ENCODE results near the gene TRAF2. TPM values are rescaled to one million over a fixed set of nuclear protein-coding genes. Genes with fewer than 3 reads are reported as not detected.
A peak's percentile ranks its signal among the peaks of the same experiment; 100 is the strongest.

TRAF2 gene
- total and polyA plus RNA-seq, 4 donors, result 4.8 to 22.1 (median 11.6) TPM

- H3K9me3 ChIP-seq (ENCODE audit: control insufficient read depth, low read length), result no peaks in the 10 kb centered on the region
- H3K36me3 ChIP-seq (ENCODE audit: control insufficient read depth in 1 of 2, insufficient read depth in 2 of 2, low read length in 1 of 2), result no peaks in the 10 kb centered on the region
- no peak overlapping the region for H3K27ac ChIP-seq (ENCODE audit: low read depth in 1 of 2, low read length in 2 of 2)
- ATAC-seq (ENCODE audit: low FRiP score) (no peak), DNase-seq (no peak)
- 43 to 46% methylated on average over 87 to 102 of the region's 102 CpGs for WGBS, 2 donors
- no peaks in the 10 kb centered on the region for H3K27me3 ChIP-seq (ENCODE audit: control insufficient read depth in 1 of 2, insufficient read depth in 2 of 2, low read length in 1 of 2)
- intact Hi-C loops (cut with DNase I), result loop anchor here in 1 of 2 donors (5.0 to 10.0 kb wide), 2 partner anchors 42 to 149 kb away; partner anchors contain the start of genes CLIC3, PAXX and TRAF2
- no peak overlapping the region for H3K4me3 ChIP-seq (ENCODE audit: low read length in 2 of 2)
- no peaks in the 10 kb centered on the region for H3K4me1 ChIP-seq (ENCODE audit: control insufficient read depth in 1 of 2, insufficient read depth in 2 of 2, low read length in 2 of 2)
Measured at GRCh38 chr9:136845465-136846260, 40.7 kb upstream of the TRAF2 start.

GRCh38 chr9:136846376-136847087, 39.8 kb upstream of the TRAF2 start:
- Histone ChIP-seq H3K27ac (ENCODE audit: low read depth in 1 of 2, low read length in 2 of 2) (no peak overlapping the region), H3K4me3 (ENCODE audit: low read length in 2 of 2) (no peak overlapping the region), H3K9me3 (ENCODE audit: control insufficient read depth, low read length) (no peaks in the 10 kb centered on the region), H3K36me3 (ENCODE audit: control insufficient read depth in 1 of 2, insufficient read depth in 2 of 2, low read length in 1 of 2) (no peaks in the 10 kb centered on the region), H3K27me3 (ENCODE audit: control insufficient read depth in 1 of 2, insufficient read depth in 2 of 2, low read length in 1 of 2) (no peaks in the 10 kb centered on the region), H3K4me1 (ENCODE audit: control insufficient read depth in 1 of 2, insufficient read depth in 2 of 2, low read length in 2 of 2) (no peaks in the 10 kb centered on the region)
- no peak for ATAC-seq (ENCODE audit: low FRiP score)
- WGBS, 2 donors, result 12 to 13% methylated on average over 79 to 98 of the region's 98 CpGs
- intact Hi-C loops (cut with DNase I), result loop anchor here in 1 of 2 donors (5.0 to 10.0 kb wide), 2 partner anchors 41 to 148 kb away; partner anchors contain the start of genes CLIC3, PAXX and TRAF2
- DNase-seq, result no peak

GRCh38 chr9:136847088-136847825, 39.1 kb upstream of the TRAF2 start:
- peak; percentile 3 for ATAC-seq (ENCODE audit: low FRiP score)
- H3K9me3 ChIP-seq (ENCODE audit: control insufficient read depth, low read length), result no peaks in the 10 kb centered on the region

GRCh38 chr9:136847826-136848392, 38.4 kb upstream of the TRAF2 start:
- Histone ChIP-seq H3K9me3 (ENCODE audit: control insufficient read depth, low read length) (no peaks in the 10 kb centered on the region), H3K27me3 (ENCODE audit: control insufficient read depth in 1 of 2, insufficient read depth in 2 of 2, low read length in 1 of 2) (no peaks in the 10 kb centered on the region), H3K4me1 (ENCODE audit: control insufficient read depth in 1 of 2, insufficient read depth in 2 of 2, low read length in 2 of 2) (no peaks in the 10 kb centered on the region), H3K27ac (ENCODE audit: low read depth in 1 of 2, low read length in 2 of 2) (no peak overlapping the region), H3K4me3 (ENCODE audit: low read length in 2 of 2) (peak overlapping the region; percentile 52 to 80), H3K36me3 (ENCODE audit: control insufficient read depth in 1 of 2, insufficient read depth in 2 of 2, low read length in 1 of 2) (no peaks in the 10 kb centered on the region)
- 0% methylated on average over 37 to 48 of the region's 48 CpGs for WGBS, 2 donors
- DNase-seq (peak; percentile 95), ATAC-seq (ENCODE audit: low FRiP score) (peak; percentile 34)
- intact Hi-C loops (cut with DNase I), result loop anchor here (2.0 to 10.0 kb wide), 3 partner anchors 39 to 147 kb away; partner anchors contain the start of genes TRAF2 (in 2 of the 2), CLIC3 (in 1 of the 2) and PAXX (in 1 of the 2)

More at GRCh38 chr9:136847088-136847825, 39.1 kb upstream of the TRAF2 start:
- peak in 1 of 2 donors; percentile 80 for DNase-seq
- H3K4me1 ChIP-seq (ENCODE audit: control insufficient read depth in 1 of 2, insufficient read depth in 2 of 2, low read length in 2 of 2), result no peaks in the 10 kb centered on the region
- no peak overlapping the region for H3K27ac ChIP-seq (ENCODE audit: low read depth in 1 of 2, low read length in 2 of 2)
- H3K27me3 ChIP-seq (ENCODE audit: control insufficient read depth in 1 of 2, insufficient read depth in 2 of 2, low read length in 1 of 2), result no peaks in the 10 kb centered on the region
- WGBS, 2 donors, result 4 to 10% methylated on average over 46 to 75 of the region's 75 CpGs
- H3K36me3 ChIP-seq (ENCODE audit: control insufficient read depth in 1 of 2, insufficient read depth in 2 of 2, low read length in 1 of 2), result no peaks in the 10 kb centered on the region
- intact Hi-C loops (cut with DNase I), result loop anchor here in 1 of 2 donors (5.0 to 10.0 kb wide), 2 partner anchors 40 to 148 kb away; partner anchors contain the start of genes CLIC3, PAXX and TRAF2
- peak overlapping the region; percentile 52 to 80 for H3K4me3 ChIP-seq (ENCODE audit: low read length in 2 of 2)

GRCh38 chr9:136848393-136849037, 37.8 kb upstream of the TRAF2 start:
- H3K27me3 ChIP-seq (ENCODE audit: control insufficient read depth in 1 of 2, insufficient read depth in 2 of 2, low read length in 1 of 2), result no peaks in the 10 kb centered on the region
- peak; percentile 30 for ATAC-seq (ENCODE audit: low FRiP score)
- H3K9me3 ChIP-seq (ENCODE audit: control insufficient read depth, low read length), result no peaks in the 10 kb centered on the region
- H3K36me3 ChIP-seq (ENCODE audit: control insufficient read depth in 1 of 2, insufficient read depth in 2 of 2, low read length in 1 of 2), result no peaks in the 10 kb centered on the region
- 1% methylated on average over 36 to 52 of the region's 53 CpGs for WGBS, 2 donors
- intact Hi-C loops (cut with DNase I), result loop anchor here (2.0 to 10.0 kb wide), 3 partner anchors 38 to 146 kb away; partner anchors contain the start of genes TRAF2 (in 2 of the 2), CLIC3 (in 1 of the 2) and PAXX (in 1 of the 2)
- H3K4me1 ChIP-seq (ENCODE audit: control insufficient read depth in 1 of 2, insufficient read depth in 2 of 2, low read length in 2 of 2), result no peaks in the 10 kb centered on the region
- DNase-seq, result no peak
- H3K27ac ChIP-seq (ENCODE audit: low read depth in 1 of 2, low read length in 2 of 2), result peak overlapping the region in 1 of 2 donors; percentile 53
- H3K4me3 ChIP-seq (ENCODE audit: low read length in 2 of 2), result peak overlapping the region; percentile 52 to 80

GRCh38 chr9:136849038-136849959, 37.0 kb upstream of the TRAF2 start, which contains the start of gene PHPT1:
PHPT1 (plus strand) TSS chr9:136849409; CDS start chr9:136849431, 22 bp downstream.
- intact Hi-C loops (cut with DNase I), result loop anchor here (2.0 to 10.0 kb wide), 3 partner anchors 38 to 146 kb away; partner anchors contain the start of genes TRAF2 (in 2 of the 2), CLIC3 (in 1 of the 2) and PAXX (in 1 of the 2)
- peak; percentile 99 for DNase-seq
- H3K4me3 ChIP-seq (ENCODE audit: low read length in 2 of 2), result peak within 1 kb of the TSS; percentile 52 to 83
- no peaks in the 10 kb centered on the region for H3K27me3 ChIP-seq (ENCODE audit: control insufficient read depth in 1 of 2, insufficient read depth in 2 of 2, low read length in 1 of 2)
- no peaks in the 10 kb centered on the region for H3K4me1 ChIP-seq (ENCODE audit: control insufficient read depth in 1 of 2, insufficient read depth in 2 of 2, low read length in 2 of 2)
- WGBS, 2 donors, result 0 to 1% methylated on average over 62 to 77 of the region's 77 CpGs
- H3K36me3 ChIP-seq (ENCODE audit: control insufficient read depth in 1 of 2, insufficient read depth in 2 of 2, low read length in 1 of 2), result no peaks in the 10 kb centered on the region
- peak within 1 kb of the TSS in 1 of 2 donors; percentile 88 for H3K27ac ChIP-seq (ENCODE audit: low read depth in 1 of 2, low read length in 2 of 2)
- ATAC-seq (ENCODE audit: low FRiP score), result peak; percentile 95
- H3K9me3 ChIP-seq (ENCODE audit: control insufficient read depth, low read length), result no peaks in the 10 kb centered on the region

Measured in aorta (tissue), 5 donors.